Large intestine (tissue), 3 donors: ENCODE measurements around the gene CELSR1. TPM values are rescaled to one million over a fixed set of nuclear protein-coding genes. Genes with fewer than 3 reads are reported as not detected.

Source experiments
- DNase-seq, 2 donors: peaks; one replicate each; pipeline versions ENCODE4 v3.0.0 to v3.0.0-alpha.2; 2013
- H3K27ac ChIP-seq: one replicate; pipeline ENCODE4 v1.5.1; 2013; ENCODE audit warnings: low read length
- H3K27me3 ChIP-seq: 2 replicates; pipeline ENCODE4 v1.6.1; 2013; ENCODE audit warnings: low read length; ENCODE audit not compliant: control insufficient read depth, insufficient read depth
- H3K36me3 ChIP-seq: 2 replicates; pipeline ENCODE4 v1.6.1; 2013; ENCODE audit warnings: low read length; ENCODE audit not compliant: control insufficient read depth, insufficient read depth
- H3K4me1 ChIP-seq: one replicate; pipeline ENCODE4 v1.6.1; 2013; ENCODE audit warnings: low read length; ENCODE audit not compliant: control insufficient read depth, insufficient read depth
- H3K4me3 ChIP-seq: one replicate; pipeline ENCODE4 v1.5.1; 2013; ENCODE audit warnings: low read length
- H3K9me3 ChIP-seq: one replicate; pipeline ENCODE4 v1.6.1; 2013; ENCODE audit warnings: mild to moderate bottlenecking, low read depth, low read length, moderate library complexity; ENCODE audit not compliant: control insufficient read depth
- WGBS: methylation state at CpG from one replicate; pipeline ENCODE4 v1.1.5; 2013; ENCODE audit warnings: low lambda C conversion rate; ENCODE audit not compliant: insufficient coverage; 5-methylcytosine and 5-hydroxymethylcytosine counted together
- polyA plus RNA-seq: library from polyadenylated mRNA; unstranded; fragments of 120-200 nt; gene quantifications from one replicate; pipeline ENCODE4 v1.2.1, GENCODE V29; 2013

CELSR1 gene
- polyA plus RNA-seq, 1 donor = 5.9 TPM

- DNase-seq = no peak
- Histone ChIP-seq H3K36me3 (no peaks in the 10 kb centered on the region), H3K4me3 (no peak overlapping the region), H3K4me1 (no peaks in the 10 kb centered on the region), H3K27ac (no peak overlapping the region), H3K27me3 (no peaks in the 10 kb centered on the region), H3K9me3 (peaks cover 4% of the 10 kb centered on the region)
- WGBS = no CpG with 5 or more reads among the region's 36 CpGs
Measured at GRCh38 chr22:46391486-46392136, 145.8 kb downstream of the CELSR1 start.

DNA sequence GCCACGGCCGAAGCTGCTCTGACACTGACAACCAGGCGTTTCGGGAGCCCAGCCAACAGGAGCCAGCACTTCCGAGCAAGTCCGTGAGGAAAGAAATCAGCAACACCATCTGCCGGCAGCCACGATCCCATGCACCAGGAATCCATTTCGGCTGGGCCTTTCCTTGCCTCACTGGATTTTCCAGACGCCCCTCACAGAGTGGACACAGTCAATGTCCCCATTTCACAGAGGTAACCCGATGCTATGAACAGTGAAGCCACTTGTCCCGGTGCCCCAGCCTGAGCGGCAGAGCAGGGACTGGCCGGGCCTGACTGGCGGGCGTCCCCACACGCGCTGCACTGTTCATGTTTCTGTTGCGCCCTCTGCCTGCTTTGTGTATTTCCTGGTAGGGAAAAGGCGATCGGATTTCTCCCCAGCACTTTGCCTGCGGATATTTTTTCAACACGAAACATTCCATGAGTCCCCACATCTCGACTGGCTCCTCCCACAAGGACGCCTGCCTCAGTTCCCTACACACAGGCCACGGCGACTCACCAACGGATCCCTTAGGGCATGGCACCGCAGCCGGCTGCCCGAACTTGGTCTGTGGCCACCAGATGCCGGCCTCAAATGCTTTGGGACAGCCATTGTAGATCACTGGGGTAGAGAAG lies 146.6 kb downstream of the CELSR1 start:
- Histone ChIP-seq H3K4me1 (no peaks in the 10 kb centered on the region), H3K9me3 (peaks cover 4% of the 10 kb centered on the region), H3K27me3 (no peaks in the 10 kb centered on the region), H3K4me3 (no peak overlapping the region), H3K27ac (no peak overlapping the region), H3K36me3 (no peaks in the 10 kb centered on the region)
- 78% methylated on average over 4 of the region's 32 CpGs for WGBS
- no peak for DNase-seq

- no peaks in the 10 kb centered on the region for H3K36me3 ChIP-seq
- WGBS = no CpG with 5 or more reads among the region's 20 CpGs
- no peaks in the 10 kb centered on the region for H3K27me3 ChIP-seq
- H3K27ac ChIP-seq = no peak overlapping the region
- no peaks in the 10 kb centered on the region for H3K4me1 ChIP-seq
- DNase-seq = no peak
- H3K9me3 ChIP-seq = peaks cover 4% of the 10 kb centered on the region
- no peak overlapping the region for H3K4me3 ChIP-seq
Measured at GRCh38 chr22:46390105-46390651, 147.2 kb downstream of the CELSR1 start.

DNA sequence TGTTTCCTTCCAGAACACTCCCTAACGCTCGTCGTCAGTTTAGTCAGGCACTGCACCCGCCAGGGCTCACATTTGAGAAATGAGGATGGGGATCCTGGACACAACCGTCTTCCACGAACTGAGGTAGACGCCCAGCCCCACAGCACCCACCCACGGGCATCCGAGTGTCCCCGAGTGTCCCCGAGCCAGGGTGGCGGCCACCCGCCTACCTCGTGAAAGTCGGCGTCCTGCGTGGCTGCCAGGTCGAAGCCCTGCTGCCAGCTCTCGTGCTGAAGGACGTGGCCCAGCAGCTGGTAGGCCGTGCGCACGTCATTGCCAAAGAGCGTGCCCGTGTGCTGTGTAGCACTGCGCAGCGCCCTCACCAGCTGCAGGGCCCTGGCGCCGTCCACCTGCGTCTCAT lies 148.3 kb downstream of the CELSR1 start:
- no peak for DNase-seq
- Histone ChIP-seq H3K27ac (no peak overlapping the region), H3K36me3 (no peaks in the 10 kb centered on the region), H3K4me3 (no peak overlapping the region), H3K27me3 (no peaks in the 10 kb centered on the region), H3K9me3 (peaks cover 7% of the 10 kb centered on the region), H3K4me1 (no peaks in the 10 kb centered on the region)
- no CpG with 5 or more reads among the region's 30 CpGs for WGBS

DNA sequence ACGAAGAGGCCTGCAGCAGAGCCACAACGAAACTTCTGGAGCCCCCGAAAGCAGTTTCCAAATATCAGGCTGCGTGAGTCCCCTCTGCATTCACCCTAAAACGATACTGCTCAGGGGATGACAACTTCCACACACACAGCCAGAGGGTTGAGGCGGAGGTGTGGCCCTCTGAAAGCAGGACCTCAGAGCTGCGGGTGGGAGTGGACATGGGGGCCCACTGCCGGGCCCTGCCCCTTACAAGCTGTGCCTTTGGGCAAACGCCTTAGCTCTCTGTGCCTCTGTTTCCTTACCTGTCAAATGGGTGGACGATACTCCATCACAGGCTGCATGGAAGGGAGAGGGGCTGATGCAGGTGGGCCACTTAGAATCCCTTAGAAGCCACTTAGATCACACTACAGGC lies 148.8 kb downstream of the CELSR1 start:
- H3K9me3 ChIP-seq = peaks cover 7% of the 10 kb centered on the region
- no peak overlapping the region for H3K27ac ChIP-seq
- H3K4me1 ChIP-seq = no peaks in the 10 kb centered on the region
- H3K36me3 ChIP-seq = no peaks in the 10 kb centered on the region
- H3K27me3 ChIP-seq = no peaks in the 10 kb centered on the region
- no peak overlapping the region for H3K4me3 ChIP-seq
- no CpG with 5 or more reads among the region's 10 CpGs for WGBS
- DNase-seq = no peak

GRCh38 chr22:46387748-46388147 lies 149.7 kb downstream of the CELSR1 start:
- Histone ChIP-seq H3K9me3 (peaks cover 7% of the 10 kb centered on the region), H3K36me3 (no peaks in the 10 kb centered on the region), H3K27ac (no peak overlapping the region), H3K4me3 (no peak overlapping the region), H3K27me3 (no peaks in the 10 kb centered on the region), H3K4me1 (no peaks in the 10 kb centered on the region)
- no peak for DNase-seq
- no CpG with 5 or more reads among the region's 11 CpGs for WGBS

- no CpG with 5 or more reads among the region's 27 CpGs for WGBS
- H3K27ac ChIP-seq = no peak overlapping the region
- H3K36me3 ChIP-seq = no peaks in the 10 kb centered on the region
- no peaks in the 10 kb centered on the region for H3K4me1 ChIP-seq
- H3K27me3 ChIP-seq = no peaks in the 10 kb centered on the region
- no peak overlapping the region for H3K4me3 ChIP-seq
- H3K9me3 ChIP-seq = peaks cover 3% of the 10 kb centered on the region
- no peak for DNase-seq
Measured at GRCh38 chr22:46386312-46386711, 151.1 kb downstream of the CELSR1 start.

DNA sequence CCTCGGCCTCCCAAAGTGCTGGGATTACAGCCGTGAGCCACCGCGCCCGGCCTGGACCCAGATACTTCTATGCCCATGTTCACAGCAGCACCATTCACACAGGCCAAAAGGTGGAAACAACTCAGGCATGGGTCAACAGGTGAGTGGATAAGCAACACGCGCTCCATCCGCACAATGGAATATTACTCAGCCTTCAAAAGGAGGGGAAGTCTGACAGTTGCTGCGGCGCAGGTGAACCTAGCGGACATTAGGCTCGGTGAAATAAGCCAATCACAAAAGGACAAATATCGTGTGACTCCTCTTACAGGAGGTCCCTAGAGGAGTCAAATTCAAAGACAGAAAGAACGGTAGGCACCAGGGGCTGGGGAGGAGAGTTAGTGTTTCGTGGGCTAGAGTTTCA lies 154.9 kb downstream of the CELSR1 start:
- Histone ChIP-seq H3K27ac (no peak overlapping the region), H3K4me1 (peaks cover 28% of the 10 kb centered on the region), H3K4me3 (no peak overlapping the region), H3K9me3 (peaks cover 3% of the 10 kb centered on the region), H3K36me3 (no peaks in the 10 kb centered on the region), H3K27me3 (no peaks in the 10 kb centered on the region)
- no peak for DNase-seq
- 96% methylated on average over 4 of the region's 15 CpGs for WGBS

DNA sequence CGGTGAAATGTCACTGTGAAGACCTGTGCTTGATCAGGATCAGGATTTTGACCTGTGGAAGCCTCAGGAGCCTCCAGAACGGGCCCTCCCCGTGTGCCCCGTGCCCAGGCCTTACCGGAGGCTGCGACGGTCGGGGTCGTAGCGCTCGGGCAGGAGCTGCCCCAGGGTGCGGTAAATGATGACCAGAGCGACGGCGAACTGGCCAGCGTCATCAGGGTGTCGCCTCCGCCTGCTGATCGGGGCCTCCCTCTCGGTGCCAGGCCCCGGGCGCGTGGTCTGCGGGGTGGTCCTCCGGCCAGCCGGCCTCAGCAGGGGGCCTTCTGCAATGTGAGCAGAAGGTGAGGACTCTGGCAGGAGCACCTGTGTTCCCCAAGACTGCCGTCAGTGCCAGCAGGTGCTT lies 155.7 kb downstream of the CELSR1 start:
- DNase-seq = no peak
- Histone ChIP-seq H3K4me1 (peaks cover 36% of the 10 kb centered on the region), H3K27ac (no peak overlapping the region), H3K36me3 (no peaks in the 10 kb centered on the region), H3K9me3 (peaks cover 6% of the 10 kb centered on the region), H3K27me3 (no peaks in the 10 kb centered on the region), H3K4me3 (no peak overlapping the region)
- WGBS = 100% methylated on average over 1 of the region's 27 CpGs

- no CpG with 5 or more reads among the region's 5 CpGs for whole genome bisulfite sequencing
Measured at GRCh38 chr22:46381142-46381541, 156.3 kb downstream of the CELSR1 start.

More at GRCh38 chr22:46381142-46381541, 156.3 kb downstream of the CELSR1 start:
- H3K27ac ChIP-seq = no peak overlapping the region
- no peak overlapping the region for H3K4me3 ChIP-seq
- H3K4me1 ChIP-seq = peaks cover 37% of the 10 kb centered on the region
- H3K36me3 ChIP-seq = no peaks in the 10 kb centered on the region
- H3K9me3 ChIP-seq = peaks cover 11% of the 10 kb centered on the region
- no peaks in the 10 kb centered on the region for H3K27me3 ChIP-seq
- no peak for DNase-seq
